ENCODE results near the gene SMYD2.

DNA sequence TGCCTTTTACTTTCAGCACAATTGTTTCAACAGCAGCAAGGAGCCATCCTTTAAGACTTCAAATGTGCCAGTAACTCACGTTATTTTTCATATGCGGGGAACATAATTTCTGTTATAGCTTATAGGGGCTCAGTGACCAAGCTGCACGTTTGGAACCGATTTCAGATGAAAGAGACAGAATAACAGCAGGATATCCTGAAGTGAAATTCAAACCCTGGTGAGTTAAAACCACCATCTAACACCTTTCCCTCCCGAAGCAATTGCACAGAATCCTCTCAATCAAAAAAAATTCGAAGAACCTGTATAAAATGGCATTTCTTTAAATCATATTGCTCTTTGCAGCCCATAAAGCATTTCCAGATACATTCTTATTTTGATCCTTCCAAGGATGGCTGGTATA, 6.9 kb downstream of the SMYD2 start:
- TF ChIP-seq, protein P1, sequence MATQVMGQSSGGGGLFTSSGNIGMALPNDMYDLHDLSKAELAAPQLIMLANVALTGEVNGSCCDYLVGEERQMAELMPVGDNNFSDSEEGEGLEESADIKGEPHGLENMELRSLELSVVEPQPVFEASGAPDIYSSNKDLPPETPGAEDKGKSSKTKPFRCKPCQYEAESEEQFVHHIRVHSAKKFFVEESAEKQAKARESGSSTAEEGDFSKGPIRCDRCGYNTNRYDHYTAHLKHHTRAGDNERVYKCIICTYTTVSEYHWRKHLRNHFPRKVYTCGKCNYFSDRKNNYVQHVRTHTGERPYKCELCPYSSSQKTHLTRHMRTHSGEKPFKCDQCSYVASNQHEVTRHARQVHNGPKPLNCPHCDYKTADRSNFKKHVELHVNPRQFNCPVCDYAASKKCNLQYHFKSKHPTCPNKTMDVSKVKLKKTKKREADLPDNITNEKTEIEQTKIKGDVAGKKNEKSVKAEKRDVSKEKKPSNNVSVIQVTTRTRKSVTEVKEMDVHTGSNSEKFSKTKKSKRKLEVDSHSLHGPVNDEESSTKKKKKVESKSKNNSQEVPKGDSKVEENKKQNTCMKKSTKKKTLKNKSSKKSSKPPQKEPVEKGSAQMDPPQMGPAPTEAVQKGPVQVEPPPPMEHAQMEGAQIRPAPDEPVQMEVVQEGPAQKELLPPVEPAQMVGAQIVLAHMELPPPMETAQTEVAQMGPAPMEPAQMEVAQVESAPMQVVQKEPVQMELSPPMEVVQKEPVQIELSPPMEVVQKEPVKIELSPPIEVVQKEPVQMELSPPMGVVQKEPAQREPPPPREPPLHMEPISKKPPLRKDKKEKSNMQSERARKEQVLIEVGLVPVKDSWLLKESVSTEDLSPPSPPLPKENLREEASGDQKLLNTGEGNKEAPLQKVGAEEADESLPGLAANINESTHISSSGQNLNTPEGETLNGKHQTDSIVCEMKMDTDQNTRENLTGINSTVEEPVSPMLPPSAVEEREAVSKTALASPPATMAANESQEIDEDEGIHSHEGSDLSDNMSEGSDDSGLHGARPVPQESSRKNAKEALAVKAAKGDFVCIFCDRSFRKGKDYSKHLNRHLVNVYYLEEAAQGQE (IDR thresholded peaks at IDR 0.05; ENCODE audit: insufficient read depth in 1 of 2, low read depth in 2 of 2, low read length in 2 of 2) = no peak
- TF ChIP-seq POLR2AphosphoS5 (IDR thresholded peaks at IDR 0.05; ENCODE audit: low read depth, low read length) (no peak), SIN3A (IDR thresholded peaks at IDR 0.05; ENCODE audit: borderline replicate concordance, insufficient read depth, low read length) (no peak)
